Retinal pigment epithelial cell (primary cell): ENCODE measurements around the gene MAP3K8.
"Not testable (repeated sequence)": the region's sequence is repeated elsewhere in the genome, so short reads cannot be mapped to it uniquely, and the experiment has no call there.

Experiments
- DNase-seq: peaks from one replicate; pipeline ENCODE4 v3.0.0-alpha.2; 2010; ENCODE audit warnings: low read depth
- H3K4me3 ChIP-seq: 2 replicates; pipeline ENCODE4 v1.5.1; 2011; ENCODE audit warnings: mild to moderate bottlenecking, low read length, control low read depth, moderate library complexity
- TF ChIP-seq, protein P1 (sequence below): conservative IDR thresholded peaks from 2 replicates; pipeline ENCODE4 v1.5.1; 2011; ENCODE audit warnings: low read depth, low read length, control low read depth, inconsistent platforms

The MAP3K8 gene

DNA sequence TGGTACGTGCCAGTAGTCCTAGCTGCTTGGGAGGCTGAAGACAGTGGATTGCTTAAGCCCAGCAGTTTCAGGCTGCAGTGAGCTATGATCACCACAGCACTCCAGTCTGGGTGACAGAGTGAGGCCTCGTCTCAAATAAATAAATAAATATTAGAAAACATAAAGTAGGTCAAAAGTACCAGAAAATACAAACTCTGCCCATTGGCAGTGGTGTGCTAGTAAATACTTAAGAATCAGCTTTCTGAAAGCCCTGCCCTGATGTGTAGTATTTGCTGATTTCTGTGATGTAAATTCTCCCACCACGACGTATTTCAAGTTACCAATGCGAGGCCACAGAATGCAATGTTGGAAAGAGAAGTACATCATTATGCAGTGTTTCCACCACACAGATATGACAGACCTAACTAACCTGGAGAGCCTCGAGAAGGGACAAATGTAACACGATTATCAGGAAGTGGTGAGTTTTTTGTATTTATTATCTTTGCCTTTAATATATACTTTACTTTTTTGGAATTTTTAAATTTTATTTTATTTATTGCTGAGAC is 11.8 kb upstream of the MAP3K8 start:
- H3K4me3 ChIP-seq, result no peak overlapping the region
- DNase-seq, result no peak
- TF ChIP-seq, protein P1, sequence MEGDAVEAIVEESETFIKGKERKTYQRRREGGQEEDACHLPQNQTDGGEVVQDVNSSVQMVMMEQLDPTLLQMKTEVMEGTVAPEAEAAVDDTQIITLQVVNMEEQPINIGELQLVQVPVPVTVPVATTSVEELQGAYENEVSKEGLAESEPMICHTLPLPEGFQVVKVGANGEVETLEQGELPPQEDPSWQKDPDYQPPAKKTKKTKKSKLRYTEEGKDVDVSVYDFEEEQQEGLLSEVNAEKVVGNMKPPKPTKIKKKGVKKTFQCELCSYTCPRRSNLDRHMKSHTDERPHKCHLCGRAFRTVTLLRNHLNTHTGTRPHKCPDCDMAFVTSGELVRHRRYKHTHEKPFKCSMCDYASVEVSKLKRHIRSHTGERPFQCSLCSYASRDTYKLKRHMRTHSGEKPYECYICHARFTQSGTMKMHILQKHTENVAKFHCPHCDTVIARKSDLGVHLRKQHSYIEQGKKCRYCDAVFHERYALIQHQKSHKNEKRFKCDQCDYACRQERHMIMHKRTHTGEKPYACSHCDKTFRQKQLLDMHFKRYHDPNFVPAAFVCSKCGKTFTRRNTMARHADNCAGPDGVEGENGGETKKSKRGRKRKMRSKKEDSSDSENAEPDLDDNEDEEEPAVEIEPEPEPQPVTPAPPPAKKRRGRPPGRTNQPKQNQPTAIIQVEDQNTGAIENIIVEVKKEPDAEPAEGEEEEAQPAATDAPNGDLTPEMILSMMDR, result no peak

DNA sequence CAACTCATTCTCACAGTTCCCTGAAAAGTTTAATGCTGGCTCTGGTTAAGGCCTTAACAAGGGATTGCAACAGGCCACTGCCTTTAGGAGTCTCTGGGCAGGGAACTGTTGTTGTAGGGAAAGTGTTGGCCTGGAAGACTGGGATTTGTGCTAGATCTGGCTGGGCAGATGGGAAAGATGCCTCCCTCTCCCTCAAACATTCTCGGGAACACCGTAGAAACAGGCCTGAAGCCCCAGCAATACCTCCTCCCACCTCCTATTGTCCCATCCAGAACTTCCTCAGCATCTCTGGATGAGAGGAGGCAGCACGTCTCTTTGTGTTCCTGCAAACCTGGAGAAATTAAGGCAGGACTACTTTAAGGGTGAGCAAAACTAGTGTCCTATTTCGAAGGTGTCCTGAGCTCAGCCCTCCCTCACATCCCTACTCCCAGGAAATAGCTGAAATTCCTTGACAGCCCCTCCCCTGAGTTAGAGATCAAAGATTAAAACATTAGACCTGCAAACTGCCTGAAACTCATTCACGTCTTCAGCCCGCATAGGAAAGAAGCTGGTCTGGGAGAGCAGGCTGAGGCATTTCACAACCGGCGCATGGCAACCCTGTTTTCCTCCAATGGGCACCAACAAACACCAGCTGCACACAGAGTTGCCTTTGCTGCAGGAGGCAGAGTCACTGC is 10.9 kb upstream of the MAP3K8 start:
- peak; percentile 87 for DNase-seq
- TF ChIP-seq, protein P1, result no peak
- H3K4me3 ChIP-seq, result no peak overlapping the region

DNA sequence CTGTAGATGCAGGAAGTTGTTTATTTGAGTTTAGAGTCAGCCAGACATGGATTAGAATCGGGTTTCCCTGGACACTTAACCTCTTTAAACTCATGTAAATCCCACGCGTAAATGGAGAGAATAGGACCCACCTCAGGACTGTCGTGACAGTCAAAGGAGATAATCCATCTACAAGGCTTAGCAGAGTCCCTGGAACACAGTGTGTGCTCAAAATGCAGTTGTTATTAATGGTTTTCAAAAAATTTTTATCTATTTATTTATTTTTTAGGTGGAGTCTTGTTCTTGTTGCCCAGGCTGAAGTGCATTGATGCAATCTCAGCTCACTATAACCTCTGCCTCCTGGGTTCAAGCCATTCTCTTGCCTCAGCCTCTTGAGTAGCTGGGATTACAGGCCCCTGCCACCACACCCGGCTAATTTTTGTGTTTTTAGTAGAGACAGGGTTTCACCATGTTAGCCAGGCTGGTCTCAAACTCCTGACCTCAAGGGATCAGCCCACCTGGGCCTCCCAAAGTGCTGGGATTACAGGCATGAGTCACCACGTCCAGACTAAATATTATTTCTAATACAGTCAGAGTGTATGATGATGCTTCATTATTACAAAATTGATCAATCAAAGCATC is 10.2 kb upstream of the MAP3K8 start:
- H3K4me3 ChIP-seq, DNase-seq: not testable (repeated sequence)

DNA sequence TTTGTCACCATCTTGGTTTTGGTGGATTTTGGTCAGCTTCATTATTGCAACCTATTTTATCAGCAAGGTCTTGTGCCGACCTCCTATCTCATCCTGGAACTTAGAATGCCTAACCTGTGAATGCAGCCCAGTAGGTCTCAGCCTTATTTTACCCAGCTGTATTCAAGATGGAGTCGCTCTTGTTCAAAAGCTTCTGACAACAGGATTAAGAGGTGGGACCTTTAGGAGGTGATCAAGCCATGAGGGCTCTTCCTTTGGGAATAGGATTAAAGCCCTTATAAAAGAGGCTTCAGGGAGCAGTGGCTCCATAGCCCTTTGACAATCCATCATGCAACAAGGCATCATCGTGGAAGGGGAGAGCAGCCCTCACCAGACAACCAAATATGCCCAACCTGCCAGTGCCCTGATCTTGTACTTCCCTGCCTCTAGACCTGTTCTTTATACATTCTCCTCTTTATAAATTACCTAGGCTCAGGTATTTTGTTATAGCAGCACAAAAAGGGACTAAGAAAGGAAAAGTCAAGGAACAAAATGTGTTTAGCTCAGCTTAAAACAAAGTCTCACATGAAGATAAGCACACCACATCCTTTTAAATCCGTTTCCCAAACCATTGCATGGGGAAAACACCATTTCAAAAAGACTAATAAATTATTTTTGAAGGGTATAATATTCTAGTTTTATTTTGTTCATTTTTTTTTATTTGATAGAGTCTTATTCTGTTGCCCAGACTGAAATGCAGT is 8.5 kb upstream of the MAP3K8 start:
- no peak for DNase-seq
- no peak overlapping the region for H3K4me3 ChIP-seq
- TF ChIP-seq, protein P1, result no peak

DNA sequence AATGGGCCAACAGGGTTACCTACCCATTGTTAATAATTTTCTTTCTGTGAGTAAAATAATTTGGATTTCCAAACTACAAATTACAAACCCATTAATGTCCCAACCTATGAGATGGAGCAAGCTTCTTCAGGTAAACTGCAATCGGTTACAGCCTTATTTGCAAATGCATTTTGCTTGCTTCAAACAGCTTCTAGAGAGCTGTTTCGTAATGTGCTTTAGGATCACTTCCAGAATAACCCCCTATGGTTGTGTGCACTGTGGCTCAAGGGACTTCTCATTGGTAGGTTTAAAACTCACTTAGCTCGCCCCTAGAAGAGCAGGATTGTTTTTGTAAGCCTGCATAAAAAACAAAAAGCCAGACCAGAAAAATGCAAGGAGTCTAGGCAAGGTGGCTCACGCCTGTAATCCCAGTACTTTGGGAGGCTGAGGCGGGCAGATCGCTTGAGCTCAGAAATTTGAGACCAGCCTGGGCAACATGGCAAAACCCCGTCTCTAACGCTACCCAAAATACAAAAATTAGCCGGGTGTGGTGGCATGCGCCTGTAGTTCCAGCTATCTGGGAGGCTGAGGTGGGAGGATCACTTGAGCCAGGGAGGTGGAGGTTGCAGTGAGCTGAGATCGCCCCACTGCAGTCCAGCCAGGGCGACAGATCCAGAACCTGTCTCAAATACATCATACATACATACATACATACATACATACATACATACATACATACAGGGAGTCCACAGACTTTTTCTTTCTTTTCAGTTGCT is 3.3 kb upstream of the MAP3K8 start:
- H3K4me3 ChIP-seq, result no peak overlapping the region
- TF ChIP-seq, protein P1, result no peak
- no peak for DNase-seq

DNA sequence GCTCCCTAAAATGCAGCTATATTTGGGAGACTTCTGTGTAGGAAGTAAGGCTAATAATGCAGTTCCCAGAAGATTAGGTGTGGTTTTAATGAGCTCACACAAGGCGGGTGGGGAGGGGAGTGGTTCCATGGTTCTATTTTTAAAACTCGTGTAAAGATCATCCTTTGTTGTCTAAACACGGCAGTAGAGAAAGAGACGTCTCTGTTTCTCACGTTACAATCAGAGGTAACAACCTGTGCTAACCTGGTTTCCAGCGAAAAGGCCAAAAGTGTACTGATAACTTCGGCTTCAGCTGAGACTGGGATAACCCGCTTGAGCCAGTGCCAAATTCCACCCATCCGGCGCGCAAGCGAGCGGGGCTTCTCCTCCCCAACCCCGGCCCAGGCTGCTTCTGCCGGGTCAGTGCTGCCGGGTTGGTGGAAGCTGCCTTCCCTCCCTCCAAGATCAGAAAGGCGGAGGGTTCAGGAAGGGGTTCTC is 2.5 kb upstream of the MAP3K8 start:
- H3K4me3 ChIP-seq, result peak overlapping the region; percentile 34
- no peak for DNase-seq
- TF ChIP-seq, protein P1, result no peak
